Breast epithelium (tissue), 3 donors: ENCODE measurements around the gene TMEM17.

Experiments
- POLR2A ChIP-seq: fragments of 450-650 bp; IDR thresholded peaks from one replicate; pipeline ENCODE4 v1.6.1; 2016; ENCODE audit warnings: antibody characterized with exemption, mild to moderate bottlenecking, moderate library complexity
- POLR2AphosphoS5 ChIP-seq, 3 donors: sonication (generic); formaldehyde crosslinking; IDR thresholded peaks; one replicate each; pipeline ENCODE4 v1.6.1; 2017; ENCODE audit warnings: antibody characterized with exemption in 3 of 3
- TF ChIP-seq, protein P1 (sequence below), 3 donors: fragments of 450-650 bp; IDR thresholded peaks; one replicate each; pipeline ENCODE4 v1.5.1; 2016 to 2017; ENCODE audit warnings: antibody characterized with exemption in 3 of 3, mild to moderate bottlenecking in 3 of 3, moderate library complexity in 3 of 3

DNA sequence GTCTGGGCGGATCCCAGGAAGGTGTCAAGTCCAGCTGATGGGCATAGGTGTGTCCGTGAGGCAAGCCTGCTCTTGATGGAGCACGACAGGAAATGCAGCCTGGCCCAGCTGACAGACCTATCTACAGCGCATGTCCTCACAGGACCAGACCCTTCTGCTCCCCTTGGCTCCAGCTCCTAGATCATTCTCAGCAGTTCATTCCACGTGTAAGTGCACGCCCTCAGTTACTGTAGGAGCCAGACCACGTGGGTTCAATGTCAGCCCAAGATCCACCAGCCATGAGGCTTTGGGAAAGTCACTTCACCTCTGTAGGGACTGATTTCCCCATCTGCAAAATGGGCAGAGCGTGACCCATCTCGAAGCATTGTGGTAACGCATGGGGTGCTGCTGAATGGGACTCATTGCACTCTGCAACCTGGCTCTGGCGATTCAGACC is 47.8 kb downstream of the TMEM17 start:
- TF ChIP-seq, protein P1, sequence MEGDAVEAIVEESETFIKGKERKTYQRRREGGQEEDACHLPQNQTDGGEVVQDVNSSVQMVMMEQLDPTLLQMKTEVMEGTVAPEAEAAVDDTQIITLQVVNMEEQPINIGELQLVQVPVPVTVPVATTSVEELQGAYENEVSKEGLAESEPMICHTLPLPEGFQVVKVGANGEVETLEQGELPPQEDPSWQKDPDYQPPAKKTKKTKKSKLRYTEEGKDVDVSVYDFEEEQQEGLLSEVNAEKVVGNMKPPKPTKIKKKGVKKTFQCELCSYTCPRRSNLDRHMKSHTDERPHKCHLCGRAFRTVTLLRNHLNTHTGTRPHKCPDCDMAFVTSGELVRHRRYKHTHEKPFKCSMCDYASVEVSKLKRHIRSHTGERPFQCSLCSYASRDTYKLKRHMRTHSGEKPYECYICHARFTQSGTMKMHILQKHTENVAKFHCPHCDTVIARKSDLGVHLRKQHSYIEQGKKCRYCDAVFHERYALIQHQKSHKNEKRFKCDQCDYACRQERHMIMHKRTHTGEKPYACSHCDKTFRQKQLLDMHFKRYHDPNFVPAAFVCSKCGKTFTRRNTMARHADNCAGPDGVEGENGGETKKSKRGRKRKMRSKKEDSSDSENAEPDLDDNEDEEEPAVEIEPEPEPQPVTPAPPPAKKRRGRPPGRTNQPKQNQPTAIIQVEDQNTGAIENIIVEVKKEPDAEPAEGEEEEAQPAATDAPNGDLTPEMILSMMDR (IDR thresholded peaks at IDR 0.05), result no peak
- TF ChIP-seq POLR2A (no peak), POLR2AphosphoS5 (IDR thresholded peaks at IDR 0.05) (no peak)
